Skeletal muscle cell (primary cell): ENCODE results near the gene GPR78.

Experiments used
- DNase-seq: peaks from one replicate; pipeline ENCODE4 v3.0.0-alpha.2; 2010; ENCODE audit warnings: low read depth
- H3K4me3 ChIP-seq: 2 replicates; pipeline ENCODE4 v1.5.1; 2011; ENCODE audit warnings: low read depth, mild to moderate bottlenecking, control low read depth, low read length, moderate library complexity

The GPR78 gene

GRCh38 chr4:8544741-8545438 is 35.3 kb upstream of the GPR78 start:
- peak; percentile 12 for DNase-seq
- H3K4me3 ChIP-seq, result no peak overlapping the region

- H3K4me3 ChIP-seq, result no peak overlapping the region
- DNase-seq, result no peak
Observed at GRCh38 chr4:8545439-8545765, 34.8 kb upstream of the GPR78 start.

GRCh38 chr4:8546766-8547107 is 33.5 kb upstream of the GPR78 start:
- H3K4me3 ChIP-seq, result no peak overlapping the region
- no peak for DNase-seq

- no peak overlapping the region for H3K4me3 ChIP-seq
- no peak for DNase-seq
Observed at GRCh38 chr4:8547108-8547911, 32.9 kb upstream of the GPR78 start.

- no peak overlapping the region for H3K4me3 ChIP-seq
- DNase-seq, result no peak
Observed at GRCh38 chr4:8547912-8548730, 32.1 kb upstream of the GPR78 start.

- H3K4me3 ChIP-seq, result no peak overlapping the region
- DNase-seq, result no peak
Observed at GRCh38 chr4:8548731-8549351, 31.4 kb upstream of the GPR78 start.

- DNase-seq, result no peak
- no peak overlapping the region for H3K4me3 ChIP-seq
Observed at GRCh38 chr4:8549352-8549931, 30.8 kb upstream of the GPR78 start.

GRCh38 chr4:8550691-8551090 is 29.5 kb upstream of the GPR78 start:
- no peak for DNase-seq
- no peak overlapping the region for H3K4me3 ChIP-seq

- no peak for DNase-seq
- no peak overlapping the region for H3K4me3 ChIP-seq
Observed at GRCh38 chr4:8552024-8552423, 28.2 kb upstream of the GPR78 start.

GRCh38 chr4:8552581-8553205 is 27.5 kb upstream of the GPR78 start:
- no peak for DNase-seq
- H3K4me3 ChIP-seq, result no peak overlapping the region

- DNase-seq, result no peak
- no peak overlapping the region for H3K4me3 ChIP-seq
Observed at GRCh38 chr4:8553216-8553615, 27.0 kb upstream of the GPR78 start.

- no peak for DNase-seq
- no peak overlapping the region for H3K4me3 ChIP-seq
Observed at GRCh38 chr4:8553991-8554405, 26.2 kb upstream of the GPR78 start.

- DNase-seq, result no peak
- no peak overlapping the region for H3K4me3 ChIP-seq
Observed at GRCh38 chr4:8554555-8555100, 25.6 kb upstream of the GPR78 start.

GRCh38 chr4:8555716-8556115 is 24.5 kb upstream of the GPR78 start:
- H3K4me3 ChIP-seq, result no peak overlapping the region
- no peak for DNase-seq

GRCh38 chr4:8556341-8557150 is 23.6 kb upstream of the GPR78 start:
- no peak for DNase-seq
- H3K4me3 ChIP-seq, result no peak overlapping the region

- DNase-seq, result no peak
- no peak overlapping the region for H3K4me3 ChIP-seq
Observed at GRCh38 chr4:8557151-8558076, 22.8 kb upstream of the GPR78 start.
